Neural cell (in vitro differentiated cells): ENCODE data around the gene ZC3H8. TPM values are rescaled to one million over a fixed set of nuclear protein-coding genes. Genes with fewer than 3 reads are reported as not detected.

ENCODE experiments used
- H2AFZ ChIP-seq: fragments of 200-600, 300-800 bp; sonication (generic), shearing (Covaris generic); 2 replicates; pipeline ENCODE4 v1.6.0; 2014; ENCODE audit warnings: low read depth, mild to moderate bottlenecking, antibody characterized with exemption, low read length, moderate library complexity
- H3F3A ChIP-seq: fragments of 200-600 bp; shearing (Covaris generic); 2 replicates; pipeline ENCODE4 v1.6.1; 2016; ENCODE audit warnings: mild to moderate bottlenecking, moderate library complexity, mixed read lengths, antibody characterized with exemption, low read length; ENCODE audit not compliant: insufficient read depth, poor library complexity, severe bottlenecking
- H3K27ac ChIP-seq: fragments of 200-600, 300-800 bp; sonication (generic), shearing (Covaris generic); 2 replicates; pipeline ENCODE4 v1.5.1; 2014; ENCODE audit warnings: mild to moderate bottlenecking, low read length, moderate library complexity
- H3K27me3 ChIP-seq: fragments of 300-800, 200-600 bp; sonication (generic), shearing (Covaris generic); 2 replicates; pipeline ENCODE4 v1.6.0; 2014; ENCODE audit warnings: mild to moderate bottlenecking, low read depth, low read length, moderate library complexity; ENCODE audit not compliant: insufficient read depth
- H3K36me3 ChIP-seq: fragments of 300-800, 200-600 bp; sonication (generic), shearing (Covaris generic); 2 replicates; pipeline ENCODE4 v1.5.1; 2014; ENCODE audit warnings: mild to moderate bottlenecking, antibody characterized with exemption, low read length, moderate library complexity; ENCODE audit not compliant: insufficient read depth
- H3K4me2 ChIP-seq: fragments of 300-800, 200-600 bp; sonication (generic), shearing (Covaris generic); 2 replicates; pipeline ENCODE4 v1.6.0; 2014; ENCODE audit warnings: mild to moderate bottlenecking, low read length
- H3K4me3 ChIP-seq: fragments of 300-800, 200-600 bp; sonication (generic), shearing (Covaris generic); 2 replicates; pipeline ENCODE4 v1.5.1; 2014; ENCODE audit warnings: mild to moderate bottlenecking, low read length, moderate library complexity
- H3K79me2 ChIP-seq: fragments of 200-600 bp; shearing (Covaris generic); replicated peaks from 2 replicates; pipeline ENCODE4 v1.6.0; 2014; ENCODE audit warnings: mild to moderate bottlenecking, low read length, moderate library complexity; ENCODE audit not compliant: insufficient read depth
- H3K9ac ChIP-seq: fragments of 300-800, 200-600 bp; sonication (generic), shearing (Covaris generic); 2 replicates; pipeline ENCODE4 v1.6.1; 2016; ENCODE audit warnings: mild to moderate bottlenecking, low read length, mixed read lengths
- H3K9me2 ChIP-seq: fragments of 200-600 bp; shearing (Covaris generic); 2 replicates; pipeline ENCODE4 v1.6.1; 2016; ENCODE audit warnings: mild to moderate bottlenecking, low read length, mixed read lengths; ENCODE audit not compliant: insufficient read depth
- H3K9me3 ChIP-seq: fragments of 200-600, 300-800 bp; sonication (generic), shearing (Covaris generic); 2 replicates; pipeline ENCODE4 v1.6.1; 2016; ENCODE audit warnings: mild to moderate bottlenecking, mixed run types, low read length, moderate library complexity, mixed read lengths
- H4K20me1 ChIP-seq: fragments of 200-600 bp; shearing (Covaris generic); 2 replicates; pipeline ENCODE4 v1.6.1; 2016; ENCODE audit warnings: mild to moderate bottlenecking, mixed run types; ENCODE audit not compliant: insufficient read depth
- EP300 ChIP-seq: fragments of 450-650 bp; conservative IDR thresholded peaks from 2 replicates; pipeline ENCODE4 v1.6.1; 2014; ENCODE audit warnings: antibody characterized with exemption, mild to moderate bottlenecking, moderate library complexity; ENCODE audit not compliant: poor library complexity, severe bottlenecking
- EZH2 ChIP-seq: fragments of 200-600, 300-800 bp; shearing (Covaris generic), sonication (generic); IDR thresholded peaks from 2 replicates; pipeline ENCODE4 v1.6.1; 2014; ENCODE audit warnings: antibody characterized with exemption, low read length, borderline replicate concordance, mild to moderate bottlenecking; ENCODE audit not compliant: insufficient read depth, poor library complexity, severe bottlenecking
- MXI1 ChIP-seq: fragments of 450-650 bp; conservative IDR thresholded peaks from 2 replicates; pipeline ENCODE4 v1.6.1; 2014; ENCODE audit warnings: antibody characterized with exemption, mild to moderate bottlenecking; ENCODE audit not compliant: poor library complexity, severe bottlenecking
- POLR2AphosphoS5 ChIP-seq: IDR thresholded peaks from 2 replicates; pipeline ENCODE4 v1.6.1; 2012
- RAD21 ChIP-seq: fragments of 450-650 bp; conservative IDR thresholded peaks from 2 replicates; pipeline ENCODE4 v1.6.1; 2014; ENCODE audit warnings: antibody characterized with exemption, mild to moderate bottlenecking, moderate library complexity
- SMC3 ChIP-seq: fragments of 450-650 bp; conservative IDR thresholded peaks from 2 replicates; pipeline ENCODE4 v1.6.1; 2014; ENCODE audit warnings: antibody characterized with exemption, mild to moderate bottlenecking, moderate library complexity; ENCODE audit not compliant: poor library complexity
- TAF1 ChIP-seq: IDR thresholded peaks from 2 replicates; pipeline ENCODE4 v1.6.1; 2012; ENCODE audit warnings: low read depth
- polyA plus RNA-seq: library from polyadenylated mRNA; depleted of rRNA; stranded (reverse); fragments of >200 nt; gene quantifications from 2 replicates; pipeline ENCODE4 v1.2.3, GENCODE V29; 2014
- TF ChIP-seq, protein P1 (sequence below): fragments of 450-650 bp; IDR thresholded peaks from 2 replicates; pipeline ENCODE4 v1.5.1; 2014; ENCODE audit warnings: antibody characterized with exemption, mild to moderate bottlenecking, moderate library complexity; ENCODE audit not compliant: poor library complexity, severe bottlenecking
- TF ChIP-seq, protein P2 (sequence below): IDR thresholded peaks from 2 replicates; pipeline ENCODE4 v1.6.1; 2012; ENCODE audit warnings: borderline replicate concordance

The ZC3H8 gene
- polyA plus RNA-seq, 1 donor from 2014 or later: 26.5 TPM

DNA sequence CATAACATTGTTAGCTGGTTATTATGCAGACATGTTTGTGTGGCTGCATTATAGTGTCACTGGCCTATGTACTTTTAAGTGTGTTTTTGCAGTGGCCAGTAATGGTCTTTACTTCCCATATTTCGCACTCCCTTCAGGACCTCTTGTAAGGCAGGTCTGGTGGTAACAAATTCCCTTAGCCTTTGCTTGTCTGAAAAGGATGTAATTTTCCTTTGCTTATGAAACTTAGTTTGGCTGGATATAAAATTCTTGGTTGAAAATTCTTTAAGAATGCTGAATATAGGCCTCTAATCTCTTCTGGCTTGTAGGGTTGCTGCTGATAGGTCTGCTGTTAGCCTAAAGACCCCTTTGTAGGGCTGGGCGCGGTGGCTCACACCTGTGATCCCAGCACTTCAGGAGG lies 34.7 kb downstream of the ZC3H8 start:
- TF ChIP-seq RAD21 (no peak), EZH2 (no peak), SMC3 (no peak), MXI1 (no peak), EP300 (no peak), POLR2AphosphoS5 (no peak), TAF1 (no peak)
- TF ChIP-seq, protein P1, sequence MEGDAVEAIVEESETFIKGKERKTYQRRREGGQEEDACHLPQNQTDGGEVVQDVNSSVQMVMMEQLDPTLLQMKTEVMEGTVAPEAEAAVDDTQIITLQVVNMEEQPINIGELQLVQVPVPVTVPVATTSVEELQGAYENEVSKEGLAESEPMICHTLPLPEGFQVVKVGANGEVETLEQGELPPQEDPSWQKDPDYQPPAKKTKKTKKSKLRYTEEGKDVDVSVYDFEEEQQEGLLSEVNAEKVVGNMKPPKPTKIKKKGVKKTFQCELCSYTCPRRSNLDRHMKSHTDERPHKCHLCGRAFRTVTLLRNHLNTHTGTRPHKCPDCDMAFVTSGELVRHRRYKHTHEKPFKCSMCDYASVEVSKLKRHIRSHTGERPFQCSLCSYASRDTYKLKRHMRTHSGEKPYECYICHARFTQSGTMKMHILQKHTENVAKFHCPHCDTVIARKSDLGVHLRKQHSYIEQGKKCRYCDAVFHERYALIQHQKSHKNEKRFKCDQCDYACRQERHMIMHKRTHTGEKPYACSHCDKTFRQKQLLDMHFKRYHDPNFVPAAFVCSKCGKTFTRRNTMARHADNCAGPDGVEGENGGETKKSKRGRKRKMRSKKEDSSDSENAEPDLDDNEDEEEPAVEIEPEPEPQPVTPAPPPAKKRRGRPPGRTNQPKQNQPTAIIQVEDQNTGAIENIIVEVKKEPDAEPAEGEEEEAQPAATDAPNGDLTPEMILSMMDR: no peak
- TF ChIP-seq, protein P2, sequence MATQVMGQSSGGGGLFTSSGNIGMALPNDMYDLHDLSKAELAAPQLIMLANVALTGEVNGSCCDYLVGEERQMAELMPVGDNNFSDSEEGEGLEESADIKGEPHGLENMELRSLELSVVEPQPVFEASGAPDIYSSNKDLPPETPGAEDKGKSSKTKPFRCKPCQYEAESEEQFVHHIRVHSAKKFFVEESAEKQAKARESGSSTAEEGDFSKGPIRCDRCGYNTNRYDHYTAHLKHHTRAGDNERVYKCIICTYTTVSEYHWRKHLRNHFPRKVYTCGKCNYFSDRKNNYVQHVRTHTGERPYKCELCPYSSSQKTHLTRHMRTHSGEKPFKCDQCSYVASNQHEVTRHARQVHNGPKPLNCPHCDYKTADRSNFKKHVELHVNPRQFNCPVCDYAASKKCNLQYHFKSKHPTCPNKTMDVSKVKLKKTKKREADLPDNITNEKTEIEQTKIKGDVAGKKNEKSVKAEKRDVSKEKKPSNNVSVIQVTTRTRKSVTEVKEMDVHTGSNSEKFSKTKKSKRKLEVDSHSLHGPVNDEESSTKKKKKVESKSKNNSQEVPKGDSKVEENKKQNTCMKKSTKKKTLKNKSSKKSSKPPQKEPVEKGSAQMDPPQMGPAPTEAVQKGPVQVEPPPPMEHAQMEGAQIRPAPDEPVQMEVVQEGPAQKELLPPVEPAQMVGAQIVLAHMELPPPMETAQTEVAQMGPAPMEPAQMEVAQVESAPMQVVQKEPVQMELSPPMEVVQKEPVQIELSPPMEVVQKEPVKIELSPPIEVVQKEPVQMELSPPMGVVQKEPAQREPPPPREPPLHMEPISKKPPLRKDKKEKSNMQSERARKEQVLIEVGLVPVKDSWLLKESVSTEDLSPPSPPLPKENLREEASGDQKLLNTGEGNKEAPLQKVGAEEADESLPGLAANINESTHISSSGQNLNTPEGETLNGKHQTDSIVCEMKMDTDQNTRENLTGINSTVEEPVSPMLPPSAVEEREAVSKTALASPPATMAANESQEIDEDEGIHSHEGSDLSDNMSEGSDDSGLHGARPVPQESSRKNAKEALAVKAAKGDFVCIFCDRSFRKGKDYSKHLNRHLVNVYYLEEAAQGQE: no peak
- H2AFZ ChIP-seq: no peak overlapping the region
- no peaks in the 10 kb centered on the region for H3F3A ChIP-seq
- H3K36me3 ChIP-seq: peaks cover 13% of the 10 kb centered on the region
- no peak overlapping the region for H3K4me3 ChIP-seq
- peaks cover 5% of the 10 kb centered on the region for H3K9me3 ChIP-seq
- H3K4me2 ChIP-seq: no peak overlapping the region
- H3K9ac ChIP-seq: no peak overlapping the region
- no peaks in the 10 kb centered on the region for H3K27me3 ChIP-seq
- H3K27ac ChIP-seq: no peak overlapping the region
- no peaks in the 10 kb centered on the region for H3K9me2 ChIP-seq
- H4K20me1 ChIP-seq: no peaks in the 10 kb centered on the region
- H3K79me2 ChIP-seq: no peaks in the 10 kb centered on the region

- Histone ChIP-seq H3K27me3 (no peaks in the 10 kb centered on the region), H3K9me3 (peaks cover 5% of the 10 kb centered on the region), H3K36me3 (peaks cover 13% of the 10 kb centered on the region), H3K79me2 (no peaks in the 10 kb centered on the region), H3K4me3 (no peak overlapping the region), H3K4me2 (no peak overlapping the region), H2AFZ (no peak overlapping the region), H3K27ac (no peak overlapping the region), H3K9me2 (no peaks in the 10 kb centered on the region), H3F3A (no peaks in the 10 kb centered on the region), H4K20me1 (no peaks in the 10 kb centered on the region), H3K9ac (no peak overlapping the region)
- TF ChIP-seq RAD21 (no peak), EZH2 (no peak), POLR2AphosphoS5 (no peak), MXI1 (no peak), EP300 (no peak), SMC3 (no peak), TAF1 (no peak)
- TF ChIP-seq, protein P1: no peak
- TF ChIP-seq, protein P2: no peak
Observed at GRCh38 chr2:112217854-112218253, 37.0 kb downstream of the ZC3H8 start.
